PC-3 (cell line): ENCODE results near the gene USF1. TPM values are rescaled to one million over a fixed set of nuclear protein-coding genes. Genes with fewer than 3 reads are reported as not detected.
A peak's percentile ranks its signal among the peaks of the same experiment; 100 is the strongest.
"Not testable (repeated sequence)": the region's sequence is repeated elsewhere in the genome, so short reads cannot be mapped to it uniquely, and the experiment has no call there.

Source experiments
- ATAC-seq: fragments of 200-7000 bp; cut with Tn5 transposase; 2 replicates; pipeline ENCODE4 v1.9.1; 2020; ENCODE audit warnings: mild to moderate bottlenecking, moderate library complexity
- BruUV-seq: library from RNA; stranded (reverse); fragments of 400-500 nt; replicated peaks from 2 replicates; lab custom pipeline; 2021; lab: Mats Ljungman, UMichigan
- CTCF ChIA-PET: fragments of 300-600 bp; sonication (Branson Sonifier 250); formaldehyde crosslinking; loops from one replicate; lab custom pipeline; 2022; ENCODE audit warnings: antibody characterized with exemption; lab: Charles Lee
- POLR2A ChIA-PET: fragments of 300-600 bp; sonication (Branson Sonifier 250); formaldehyde crosslinking; loops from one replicate; lab custom pipeline; 2022; ENCODE audit warnings: antibody characterized with exemption; ENCODE audit not compliant: unreplicated experiment; lab: Charles Lee
- DNase-seq: peaks from one replicate; pipeline ENCODE4 v3.0.0-alpha.2; 2015
- H2AFZ ChIP-seq: fragments of 300-600 bp; sonication (generic); 2 replicates; pipeline ENCODE4 v1.6.0; 2016; ENCODE audit warnings: antibody characterized with exemption, low read length
- H3F3A ChIP-seq: fragments of 300-600 bp; sonication (generic); one replicate; pipeline ENCODE4 v1.6.0; 2017; ENCODE audit warnings: antibody characterized with exemption, low read length, control low read depth, mild to moderate bottlenecking; ENCODE audit not compliant: unreplicated experiment
- H3K27ac ChIP-seq: fragments of 300-600 bp; sonication (generic); 2 replicates; pipeline ENCODE4 v1.5.1; 2016; ENCODE audit warnings: mild to moderate bottlenecking, low read length
- H3K27me3 ChIP-seq: fragments of 300-600 bp; sonication (generic); 2 replicates; pipeline ENCODE4 v1.6.1; 2016; ENCODE audit warnings: low read length, mixed read lengths
- H3K36me3 ChIP-seq: fragments of 300-600 bp; sonication (generic); 2 replicates; pipeline ENCODE4 v1.6.1; 2016; ENCODE audit warnings: low read depth, mixed run types, low read length, mixed read lengths
- H3K4me1 ChIP-seq: fragments of 300-600 bp; sonication (generic); 2 replicates; pipeline ENCODE4 v1.5.1; 2016; ENCODE audit warnings: low read length; ENCODE audit not compliant: insufficient read depth
- H3K4me2 ChIP-seq: fragments of 300-600 bp; sonication (generic); 2 replicates; pipeline ENCODE4 v1.6.0; 2016; ENCODE audit warnings: low read length
- H3K4me3 ChIP-seq: fragments of 300-600 bp; sonication (generic); 2 replicates; pipeline ENCODE4 v1.5.1; 2016; ENCODE audit warnings: mild to moderate bottlenecking, low read length, mixed read lengths
- H3K79me2 ChIP-seq: fragments of 300-600 bp; sonication (generic); 2 replicates; pipeline ENCODE4 v1.6.1; 2017; ENCODE audit warnings: low read length, mixed read lengths
- H3K9ac ChIP-seq: fragments of 300-600 bp; sonication (generic); 2 replicates; pipeline ENCODE4 v1.6.0; 2016; ENCODE audit warnings: mild to moderate bottlenecking, low read length
- H3K9me2 ChIP-seq: fragments of 300-600 bp; sonication (generic); replicated peaks from 2 replicates; pipeline ENCODE4 v1.6.1; 2016; ENCODE audit warnings: mixed run types, low read length, mixed read lengths
- H3K9me3 ChIP-seq: fragments of 300-600 bp; sonication (generic); 2 replicates; pipeline ENCODE4 v1.6.1; 2016; ENCODE audit warnings: low read length, mixed read lengths
- H4K20me1 ChIP-seq: fragments of 300-600 bp; sonication (generic); 2 replicates; pipeline ENCODE4 v1.6.1; 2016; ENCODE audit warnings: low read length, mixed read lengths
- CTCF ChIP-seq: fragments of 300-600 bp; sonication (generic); conservative IDR thresholded peaks from 2 replicates; pipeline ENCODE4 v1.5.1; 2017; ENCODE audit warnings: antibody characterized with exemption, low read depth, mild to moderate bottlenecking, low read length
- EZH2 ChIP-seq: fragments of 300-600 bp; sonication (generic); IDR thresholded peaks from one replicate; pipeline ENCODE4 v1.6.1; 2017; ENCODE audit warnings: antibody characterized with exemption, mild to moderate bottlenecking, low read length; ENCODE audit not compliant: unreplicated experiment
- EZH2phosphoT487 ChIP-seq: fragments of 300-600 bp; sonication (generic); IDR thresholded peaks from 2 replicates; pipeline ENCODE4 v1.6.1; 2018; ENCODE audit warnings: mild to moderate bottlenecking, antibody characterized with exemption, low read length, borderline replicate concordance
- intact Hi-C: fragments of 100-400 bp; cut with micrococcal nuclease; formaldehyde crosslinking; loops from 2 replicates; pipeline ENCODE4 v1.9.0; 2023
- total RNA-seq: library from RNA; depleted of rRNA; stranded (reverse); fragments of >200 nt; gene quantifications from 2 replicates; pipeline ENCODE4 v1.2.3, GENCODE V29; 2014

The USF1 gene
- total RNA-seq, 1 experiment from 2014 or later, result 113 TPM

- DNase-seq (peak; percentile 83), ATAC-seq (peak; percentile 58)
- intact Hi-C loops, result no loop called here
- Histone ChIP-seq H3K4me3 (no peak overlapping the region), H2AFZ (no peak overlapping the region), H3K27ac (no peak overlapping the region), H3K79me2 (no peaks in the 10 kb centered on the region), H3K4me2 (no peak overlapping the region), H3F3A (no peaks in the 10 kb centered on the region), H3K36me3 (no peaks in the 10 kb centered on the region), H3K9me3 (no peaks in the 10 kb centered on the region), H3K9ac (no peak overlapping the region), H4K20me1 (no peaks in the 10 kb centered on the region), H3K27me3 (no peaks in the 10 kb centered on the region), H3K4me1 (peaks cover 12% of the 10 kb centered on the region), H3K9me2 (no peaks in the 10 kb centered on the region)
- POLR2A ChIA-PET, result no interaction called here
- no TSS peak for BruUV-seq
- CTCF ChIA-PET, result no interaction called here
- TF ChIP-seq EZH2phosphoT487 (no peak), CTCF (no peak), EZH2 (no peak)
Measured at GRCh38 chr1:161033751-161034150, 12.0 kb downstream of the USF1 start.

- ChIA-PET POLR2A (no interaction called here), CTCF (no interaction called here)
- 0 out of 2 replicates have a peak, but pooled peaks cover 3% of the 10 kb centered on the region for H3K36me3 ChIP-seq
- no peaks in the 10 kb centered on the region for H4K20me1 ChIP-seq
- 0 out of 2 replicates have a peak, but pooled peaks cover 5% of the 10 kb centered on the region for H3K9me3 ChIP-seq
- H2AFZ ChIP-seq, result no peak overlapping the region
- H3K4me3 ChIP-seq, result no peak overlapping the region
- H3K9me2 ChIP-seq, result no peaks in the 10 kb centered on the region
- ATAC-seq, result no peak
- H3F3A ChIP-seq, result no peaks in the 10 kb centered on the region
- no peak overlapping the region for H3K9ac ChIP-seq
- no peak for DNase-seq
- peak overlapping the region; percentile 21 for H3K27ac ChIP-seq
- H3K4me2 ChIP-seq, result no peak overlapping the region
- TF ChIP-seq CTCF, result no peak
- TF ChIP-seq EZH2, result no peak
- no peak for TF ChIP-seq EZH2phosphoT487
- no TSS peak for BruUV-seq
- peaks cover 12% of the 10 kb centered on the region for H3K4me1 ChIP-seq
- intact Hi-C loops, result no loop called here
- no peaks in the 10 kb centered on the region for H3K79me2 ChIP-seq
- H3K27me3 ChIP-seq, result no peaks in the 10 kb centered on the region
Measured at GRCh38 chr1:161032409-161032808, 13.4 kb downstream of the USF1 start.

- Histone ChIP-seq H3K4me2 (no peak overlapping the region), H3K27ac (no peak overlapping the region), H3K9me3 (0 out of 2 replicates have a peak, but pooled peaks cover 5% of the 10 kb centered on the region), H3K36me3 (0 out of 2 replicates have a peak, but pooled peaks cover 3% of the 10 kb centered on the region), H4K20me1 (no peaks in the 10 kb centered on the region), H3F3A (no peaks in the 10 kb centered on the region), H3K79me2 (no peaks in the 10 kb centered on the region), H2AFZ (no peak overlapping the region), H3K9ac (no peak overlapping the region), H3K4me1 (peaks cover 12% of the 10 kb centered on the region), H3K27me3 (no peaks in the 10 kb centered on the region), H3K9me2 (no peaks in the 10 kb centered on the region), H3K4me3 (no peak overlapping the region)
- no peak for TF ChIP-seq EZH2phosphoT487
- no peak for TF ChIP-seq CTCF
- TF ChIP-seq EZH2, result no peak
- ChIA-PET CTCF (no interaction called here), POLR2A (no interaction called here)
- ATAC-seq (no peak), DNase-seq (no peak)
- intact Hi-C loops, result no loop called here
- BruUV-seq, result no TSS peak
Measured at GRCh38 chr1:161031874-161032273, 13.9 kb downstream of the USF1 start.

GRCh38 chr1:161029466-161029865 is 16.3 kb downstream of the USF1 start:
- ATAC-seq, H3K9me2 ChIP-seq, BruUV-seq, H3K9ac ChIP-seq, H4K20me1 ChIP-seq, H3K27me3 ChIP-seq, H3K36me3 ChIP-seq, H3K4me3 ChIP-seq, H3F3A ChIP-seq, H3K9me3 ChIP-seq, DNase-seq, CTCF ChIA-PET, H3K4me2 ChIP-seq, H2AFZ ChIP-seq, H3K27ac ChIP-seq, H3K79me2 ChIP-seq, POLR2A ChIA-PET: not testable (repeated sequence)
- peaks cover 18% of the 10 kb centered on the region for H3K4me1 ChIP-seq
- intact Hi-C loops, result loop anchor here (10.0 kb wide), 1 partner anchor 85 kb away; the partner anchor contains the start of genes NIT1 and PFDN2
